CD4-positive, alpha-beta T cell (primary cell): ENCODE data around the gene ACACB. TPM values are rescaled to one million over a fixed set of nuclear protein-coding genes. Genes with fewer than 3 reads are reported as not detected.

Experiments
- ATAC-seq: fragments of 200-7000 bp; cut with Tn5 transposase; one replicate; pipeline ENCODE4 v1.10.0; 2022; ENCODE audit warnings: mild to moderate bottlenecking; ENCODE audit not compliant: poor library complexity
- CTCF ChIA-PET: fragments of 350-600 bp; sonication (Branson Sonifier 250); formaldehyde crosslinking; loops from one replicate; lab custom pipeline; 2021; ENCODE audit warnings: antibody characterized with exemption, inconsistent platforms; lab: Charles Lee
- POLR2A ChIA-PET: fragments of 350-600 bp; sonication (Branson Sonifier 250); formaldehyde crosslinking; loops from one replicate; lab custom pipeline; 2021; ENCODE audit warnings: antibody characterized with exemption, inconsistent platforms; lab: Charles Lee
- DNase-seq, 14 experiments: peaks; one replicate each; pipeline ENCODE4 v3.0.0-alpha.2; 2013 to 2020; ENCODE audit warnings: mixed read lengths in 2 of 14
- H3K27ac ChIP-seq, 2 donors: one replicate each; pipeline versions ENCODE4 v1.5.1 to v1.7.0; 2013; ENCODE audit warnings: low read length in 2 of 2, low read depth in 1 of 2, mild to moderate bottlenecking in 1 of 2
- H3K27me3 ChIP-seq, 2 experiments: 1 replicate in 1 of 2; 2 replicates in 1 of 2; pipeline versions ENCODE4 v1.6.1 to v1.7.0; 2013; ENCODE audit warnings: low read length in 2 of 2, control low read depth in 1 of 2, mild to moderate bottlenecking in 1 of 2, moderate library complexity in 1 of 2; ENCODE audit not compliant: insufficient read depth in 2 of 2, control insufficient read depth in 1 of 2
- H3K36me3 ChIP-seq: one replicate; pipeline ENCODE4 v1.6.1; 2013; ENCODE audit warnings: low read length, control low read depth; ENCODE audit not compliant: insufficient read depth
- H3K4me1 ChIP-seq: one replicate; pipeline ENCODE4 v1.6.1; 2013; ENCODE audit warnings: low read length, control low read depth; ENCODE audit not compliant: insufficient read depth
- H3K4me3 ChIP-seq: one replicate; pipeline ENCODE4 v1.5.1; 2013; ENCODE audit warnings: mild to moderate bottlenecking, low read length, moderate library complexity
- H3K9me3 ChIP-seq, 2 experiments: 1 replicate in 1 of 2; 2 replicates in 1 of 2; pipeline versions ENCODE4 v1.6.1 to v1.7.0; 2013; ENCODE audit warnings: low read length in 2 of 2, mild to moderate bottlenecking in 2 of 2, control low read depth in 1 of 2, moderate library complexity in 1 of 2; ENCODE audit not compliant: control insufficient read depth in 1 of 2, insufficient read depth in 1 of 2
- H3K27ac Mint-ChIP-seq: one replicate; pipeline ENCODE4 v1.8.0; 2020; ENCODE audit warnings: mixed read lengths
- H3K27me3 Mint-ChIP-seq: one replicate; pipeline ENCODE4 v1.8.0; 2021; ENCODE audit warnings: mixed read lengths
- H3K36me3 Mint-ChIP-seq: one replicate; pipeline ENCODE4 v1.8.0; 2021; ENCODE audit warnings: low read depth, mixed read lengths
- H3K4me1 Mint-ChIP-seq: one replicate; pipeline ENCODE4 v1.8.0; 2021; ENCODE audit warnings: low read depth, mixed read lengths
- H3K4me3 Mint-ChIP-seq: one replicate; pipeline ENCODE4 v1.8.0; 2020; ENCODE audit warnings: mild to moderate bottlenecking, mixed read lengths
- H3K9me3 Mint-ChIP-seq: one replicate; pipeline ENCODE4 v1.8.0; 2020; ENCODE audit warnings: mixed read lengths
- intact Hi-C, 2 experiments: fragments of 100-400 bp; cut with DNase I in 1 of 2; cut with micrococcal nuclease in 1 of 2; formaldehyde crosslinking; loops; one replicate each; pipeline versions ENCODE4 v1.15.1 to v1.9.0; 2023 to 2025; cut with DNase I, micrococcal nuclease
- total RNA-seq, 174 experiments: library from RNA in 2 of 174; stranded (reverse) in 2 of 174; gene quantifications; one replicate each; pipeline ENCODE4 v1.2.3 and lab custom pipeline; 2021 to 2026
- TF ChIP-seq, protein P1 (sequence below): fragments of 200-600 bp; IDR thresholded peaks from one replicate; pipeline ENCODE4 v1.8.0; 2022; ENCODE audit warnings: antibody characterized with exemption, mild to moderate bottlenecking

ACACB gene
- total RNA-seq, 2 experiments from 2014 or later, result 30.3 to 32.2 TPM

DNA sequence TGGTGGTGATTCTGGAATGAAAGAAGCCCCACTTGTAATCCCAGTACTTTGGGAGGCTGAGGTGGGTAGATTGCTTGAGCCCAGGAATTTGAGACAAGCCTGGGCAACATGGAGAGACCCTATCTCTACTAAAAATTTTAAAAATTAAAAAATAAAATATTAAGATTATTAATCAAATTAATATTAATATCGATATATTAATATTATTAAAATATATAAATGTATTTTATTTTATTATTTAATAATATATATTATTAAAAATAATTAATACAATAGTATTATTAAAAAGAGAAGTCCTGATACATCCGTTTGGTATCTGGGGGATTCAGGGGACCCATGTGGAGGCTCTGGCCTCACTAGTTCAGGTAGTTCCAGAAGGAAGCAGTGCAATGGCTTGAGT lies 124.0 kb downstream of the ACACB start:
- CTCF ChIA-PET, result no interaction called here
- Histone ChIP-seq H3K4me1 (no peaks in the 10 kb centered on the region), H3K27ac (no peak overlapping the region), H3K9me3 (no peaks in the 10 kb centered on the region), H3K4me3 (no peak overlapping the region), H3K27me3 (no peaks in the 10 kb centered on the region), H3K36me3 (peaks cover 29% of the 10 kb centered on the region)
- no peak overlapping the region for H3K4me3 Mint-ChIP-seq
- ATAC-seq, result no peak
- H3K36me3 Mint-ChIP-seq, result peaks cover 81% of the 10 kb centered on the region
- H3K27ac Mint-ChIP-seq, result no peak overlapping the region
- no peaks in the 10 kb centered on the region for H3K9me3 Mint-ChIP-seq
- no peaks in the 10 kb centered on the region for H3K4me1 Mint-ChIP-seq
- TF ChIP-seq, protein P1, sequence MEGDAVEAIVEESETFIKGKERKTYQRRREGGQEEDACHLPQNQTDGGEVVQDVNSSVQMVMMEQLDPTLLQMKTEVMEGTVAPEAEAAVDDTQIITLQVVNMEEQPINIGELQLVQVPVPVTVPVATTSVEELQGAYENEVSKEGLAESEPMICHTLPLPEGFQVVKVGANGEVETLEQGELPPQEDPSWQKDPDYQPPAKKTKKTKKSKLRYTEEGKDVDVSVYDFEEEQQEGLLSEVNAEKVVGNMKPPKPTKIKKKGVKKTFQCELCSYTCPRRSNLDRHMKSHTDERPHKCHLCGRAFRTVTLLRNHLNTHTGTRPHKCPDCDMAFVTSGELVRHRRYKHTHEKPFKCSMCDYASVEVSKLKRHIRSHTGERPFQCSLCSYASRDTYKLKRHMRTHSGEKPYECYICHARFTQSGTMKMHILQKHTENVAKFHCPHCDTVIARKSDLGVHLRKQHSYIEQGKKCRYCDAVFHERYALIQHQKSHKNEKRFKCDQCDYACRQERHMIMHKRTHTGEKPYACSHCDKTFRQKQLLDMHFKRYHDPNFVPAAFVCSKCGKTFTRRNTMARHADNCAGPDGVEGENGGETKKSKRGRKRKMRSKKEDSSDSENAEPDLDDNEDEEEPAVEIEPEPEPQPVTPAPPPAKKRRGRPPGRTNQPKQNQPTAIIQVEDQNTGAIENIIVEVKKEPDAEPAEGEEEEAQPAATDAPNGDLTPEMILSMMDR, result no peak
- POLR2A ChIA-PET, result no interaction called here
- intact Hi-C loops, result no loop called here
- DNase-seq, result no peak
- no peaks in the 10 kb centered on the region for H3K27me3 Mint-ChIP-seq

DNA sequence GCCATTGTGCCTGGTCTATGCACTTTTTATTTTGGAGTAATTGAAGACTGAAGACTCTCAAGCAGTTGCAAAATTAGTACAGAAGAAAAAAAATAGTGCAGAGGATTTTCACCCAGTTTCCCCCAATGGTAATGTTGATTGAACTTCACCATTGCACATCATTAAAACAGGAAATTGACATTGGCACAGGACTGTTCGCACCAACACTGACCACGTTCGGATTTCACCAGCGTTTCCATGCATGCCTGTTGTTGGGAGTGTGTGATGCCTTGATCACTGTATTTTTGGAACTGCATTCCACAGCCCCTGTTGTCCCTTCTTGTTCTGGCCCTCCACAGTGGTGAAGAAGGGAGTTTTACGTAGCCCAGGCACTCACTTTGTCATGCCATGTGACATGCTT lies 125.5 kb downstream of the ACACB start:
- TF ChIP-seq, protein P1, result no peak
- peaks cover 86% of the 10 kb centered on the region for H3K36me3 Mint-ChIP-seq

DNA sequence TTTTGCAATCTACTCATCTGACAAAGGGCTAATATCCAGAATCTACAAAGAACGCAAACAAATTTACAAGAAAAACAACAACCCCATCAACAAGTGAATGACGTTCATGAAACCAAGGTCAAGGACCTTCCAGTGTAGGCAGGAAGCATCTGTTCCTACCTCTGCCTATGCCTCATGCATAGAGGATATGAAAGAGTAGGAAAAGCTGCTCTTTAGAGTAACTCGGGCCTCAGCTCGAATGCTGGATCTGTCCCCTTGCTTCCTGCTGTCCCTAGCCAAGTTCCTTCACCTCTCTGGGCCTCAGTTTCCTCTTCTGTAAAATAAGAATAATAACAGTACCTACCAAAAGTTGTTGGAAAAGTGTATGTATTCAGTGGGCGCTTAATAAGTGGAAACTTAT lies 127.7 kb downstream of the ACACB start:
- Mint-ChIP-seq H3K27me3 (no peaks in the 10 kb centered on the region), H3K4me1 (no peaks in the 10 kb centered on the region), H3K4me3 (no peak overlapping the region), H3K9me3 (no peaks in the 10 kb centered on the region), H3K27ac (no peak overlapping the region), H3K36me3 (peaks cover 85% of the 10 kb centered on the region)
- CTCF ChIA-PET, result no interaction called here
- Histone ChIP-seq H3K27ac (no peak overlapping the region), H3K9me3 (no peaks in the 10 kb centered on the region), H3K36me3 (peaks cover 29% of the 10 kb centered on the region), H3K4me3 (no peak overlapping the region), H3K27me3 (no peaks in the 10 kb centered on the region), H3K4me1 (no peaks in the 10 kb centered on the region)
- intact Hi-C loops, result no loop called here
- no peak for DNase-seq
- TF ChIP-seq, protein P1, result no peak
- POLR2A ChIA-PET, result no interaction called here
- no peak for ATAC-seq

More for the DNA sequence above, 125.5 kb downstream of the ACACB start:
- H3K4me1 Mint-ChIP-seq, result no peaks in the 10 kb centered on the region
- Histone ChIP-seq H3K4me1 (no peaks in the 10 kb centered on the region), H3K9me3 (no peaks in the 10 kb centered on the region), H3K27ac (no peak overlapping the region), H3K27me3 (no peaks in the 10 kb centered on the region), H3K4me3 (no peak overlapping the region), H3K36me3 (peaks cover 32% of the 10 kb centered on the region)
- no peak overlapping the region for H3K27ac Mint-ChIP-seq
- no peaks in the 10 kb centered on the region for H3K27me3 Mint-ChIP-seq
- no peak overlapping the region for H3K4me3 Mint-ChIP-seq
- H3K9me3 Mint-ChIP-seq, result no peaks in the 10 kb centered on the region
- intact Hi-C loops, result no loop called here
- ATAC-seq, result no peak
- CTCF ChIA-PET, result no interaction called here
- POLR2A ChIA-PET, result no interaction called here
- no peak for DNase-seq
